ENCODE measurements around the gene DCDC1. TPM values are rescaled to one million over a fixed set of nuclear protein-coding genes. Genes with fewer than 3 reads are reported as not detected.

The DCDC1 gene
- total RNA-seq, 1 experiment from 2014 or later = 0.68 TPM

DNA sequence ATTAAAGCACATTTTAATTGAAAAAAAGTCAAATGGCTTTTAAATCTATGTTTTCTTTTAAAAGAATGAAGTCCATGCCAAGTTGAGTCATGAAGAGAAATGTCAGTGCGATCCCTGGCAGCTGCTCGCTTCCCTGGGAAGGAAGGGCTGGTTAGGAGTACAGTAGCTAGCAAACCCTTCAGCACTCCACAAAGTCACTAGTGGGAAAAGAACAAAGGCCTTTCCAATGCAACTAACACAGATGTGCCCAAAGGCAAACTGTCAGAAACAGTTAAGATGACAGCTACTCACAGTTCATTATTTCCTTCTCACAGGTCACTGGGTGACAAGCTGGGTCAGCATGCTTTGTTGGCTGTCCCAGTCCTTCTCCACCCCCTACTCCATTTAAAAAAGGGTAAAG is 308.7 kb downstream of the DCDC1 start:
- intact Hi-C loops (cut with micrococcal nuclease; ENCODE audit: unreplicated experiment) = no loop called here
- TF ChIP-seq CTCF (IDR thresholded peaks at IDR 0.05; ENCODE audit: unreplicated experiment) = no peak

GRCh38 chr11:31059529-31059928 is 310.0 kb downstream of the DCDC1 start:
- no peaks in the 10 kb centered on the region for H3K36me3 Mint-ChIP-seq (ENCODE audit: insufficient read depth, unreplicated experiment)
- no peaks in the 10 kb centered on the region for H3K4me1 Mint-ChIP-seq (ENCODE audit: low read depth, unreplicated experiment)
- no peaks in the 10 kb centered on the region for H3K27me3 Mint-ChIP-seq (ENCODE audit: unreplicated experiment)
- BruUV-seq (replicated peaks) = no TSS peak
- H3K9me3 Mint-ChIP-seq (ENCODE audit: low read depth, unreplicated experiment) = no peaks in the 10 kb centered on the region
- CTCF ChIA-PET = interaction anchor here (1.1 kb wide), 1 partner anchor 47 kb away, joined by 3 read pairs; no protein-coding TSS in a partner anchor
- no peak for TF ChIP-seq CTCF (IDR thresholded peaks at IDR 0.05; ENCODE audit: unreplicated experiment)
- no peak for DNase-seq
- no peak overlapping the region for H3K4me3 Mint-ChIP-seq (ENCODE audit: low read depth, unreplicated experiment)
- intact Hi-C loops (cut with micrococcal nuclease; ENCODE audit: unreplicated experiment) = no loop called here
- no peak overlapping the region for H3K27ac Mint-ChIP-seq (ENCODE audit: unreplicated experiment)

More for the DNA sequence above, 308.7 kb downstream of the DCDC1 start:
- no peak for DNase-seq
- Mint-ChIP-seq H3K27me3 (ENCODE audit: unreplicated experiment) (no peaks in the 10 kb centered on the region), H3K36me3 (ENCODE audit: insufficient read depth, unreplicated experiment) (no peaks in the 10 kb centered on the region), H3K9me3 (ENCODE audit: low read depth, unreplicated experiment) (no peaks in the 10 kb centered on the region), H3K4me3 (ENCODE audit: low read depth, unreplicated experiment) (no peak overlapping the region), H3K27ac (ENCODE audit: unreplicated experiment) (no peak overlapping the region), H3K4me1 (ENCODE audit: low read depth, unreplicated experiment) (no peaks in the 10 kb centered on the region)
- CTCF ChIA-PET = no interaction called here
- BruUV-seq (replicated peaks) = no TSS peak

- no peak overlapping the region for H3K27ac Mint-ChIP-seq (ENCODE audit: unreplicated experiment)
- BruUV-seq (replicated peaks) = no TSS peak
- no peaks in the 10 kb centered on the region for H3K27me3 Mint-ChIP-seq (ENCODE audit: unreplicated experiment)
- no peaks in the 10 kb centered on the region for H3K9me3 Mint-ChIP-seq (ENCODE audit: low read depth, unreplicated experiment)
- intact Hi-C loops (cut with micrococcal nuclease; ENCODE audit: unreplicated experiment) = no loop called here
- H3K4me3 Mint-ChIP-seq (ENCODE audit: low read depth, unreplicated experiment) = no peak overlapping the region
- H3K36me3 Mint-ChIP-seq (ENCODE audit: insufficient read depth, unreplicated experiment) = no peaks in the 10 kb centered on the region
- peak; percentile 6 for DNase-seq
- H3K4me1 Mint-ChIP-seq (ENCODE audit: low read depth, unreplicated experiment) = no peaks in the 10 kb centered on the region
- no peak for TF ChIP-seq CTCF (IDR thresholded peaks at IDR 0.05; ENCODE audit: unreplicated experiment)
- CTCF ChIA-PET = no interaction called here
Measured at GRCh38 chr11:31050061-31050765, 319.3 kb downstream of the DCDC1 start.

DNA sequence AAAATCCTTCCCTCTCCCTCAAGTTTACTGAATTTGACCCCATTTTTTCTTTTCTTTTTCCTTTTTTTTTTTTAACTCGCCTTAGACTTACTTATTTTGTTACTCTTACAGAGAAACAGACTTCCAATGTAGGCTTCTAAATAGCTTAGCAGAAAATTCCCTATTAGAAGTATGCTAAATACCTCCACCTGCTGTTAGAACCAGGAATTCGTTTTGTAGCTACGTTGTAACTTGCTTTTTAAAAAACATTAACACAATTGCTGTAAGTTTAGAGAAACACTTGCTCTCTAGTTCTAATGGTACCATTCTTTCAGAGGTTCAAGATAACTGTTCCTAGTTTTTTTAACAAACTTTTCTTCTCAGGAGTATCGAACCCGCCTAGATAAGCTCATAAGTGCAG is 324.2 kb downstream of the DCDC1 start:
- Mint-ChIP-seq H3K36me3 (ENCODE audit: insufficient read depth, unreplicated experiment) (no peaks in the 10 kb centered on the region), H3K9me3 (ENCODE audit: low read depth, unreplicated experiment) (no peaks in the 10 kb centered on the region), H3K27me3 (ENCODE audit: unreplicated experiment) (no peaks in the 10 kb centered on the region), H3K27ac (ENCODE audit: unreplicated experiment) (no peak overlapping the region), H3K4me1 (ENCODE audit: low read depth, unreplicated experiment) (no peaks in the 10 kb centered on the region), H3K4me3 (ENCODE audit: low read depth, unreplicated experiment) (no peak overlapping the region)
- no TSS peak for BruUV-seq (replicated peaks)
- CTCF ChIA-PET = interaction anchor here (0.7 to 1.2 kb wide), 3 partner anchors 85 to 236 kb away, joined by 3 to 15 read pairs (median 3); no protein-coding TSS in a partner anchor
- no peak for TF ChIP-seq CTCF (IDR thresholded peaks at IDR 0.05; ENCODE audit: unreplicated experiment)
- DNase-seq = no peak
- intact Hi-C loops (cut with micrococcal nuclease; ENCODE audit: unreplicated experiment) = loop anchor here (1.0 kb wide), 1 partner anchor 85 kb away; no protein-coding TSS in a partner anchor

All from Calu3 (cell line).